Motor neuron (in vitro differentiated cells): ENCODE results near the gene TAGLN2. TPM values are rescaled to one million over a fixed set of nuclear protein-coding genes. Genes with fewer than 3 reads are reported as not detected.

ENCODE experiments used
- ATAC-seq, 8 experiments: fragments of 200-7000 bp; cut with Tn5 transposase; replicated peaks in 6 of 8; 2 replicates each; pipeline ENCODE4 v1.8.0; 2021; ENCODE audit warnings: mild to moderate bottlenecking in 8 of 8, moderate library complexity in 8 of 8
- H3K27ac ChIP-seq, 2 donors: fragments of 250-450 bp; sonication (Bioruptor Pico); 2 replicates each; pipeline ENCODE4 v1.9.0; 2021; ENCODE audit warnings: antibody characterized with exemption in 2 of 2, mild to moderate bottlenecking in 2 of 2, moderate library complexity in 1 of 2
- H3K4me1 ChIP-seq, 2 donors: fragments of 250-450 bp; sonication (Bioruptor Pico); replicated peaks in 1 of 2; 2 replicates each; pipeline ENCODE4 v1.6.1; 2021; ENCODE audit warnings: antibody characterized with exemption in 2 of 2, mild to moderate bottlenecking in 2 of 2, moderate library complexity in 1 of 2
- H3K4me3 ChIP-seq, 5 donors: fragments of 250-450 bp; sonication (Bioruptor Pico); 2 replicates each; pipeline ENCODE4 v1.9.0; 2021; ENCODE audit warnings: antibody characterized with exemption in 5 of 5, mild to moderate bottlenecking in 5 of 5, moderate library complexity in 4 of 5
- WGBS, 10 experiments: fragments of 450-650 bp; shearing (Covaris generic); methylation state at CpG; one replicate each; pipeline ENCODE4 v1.0.0; 2022; 5-methylcytosine and 5-hydroxymethylcytosine counted together
- in situ Hi-C, 9 experiments: fragments of 400-800 bp; cut with MboI; loops; one replicate each; pipeline ENCODE4 v1.15.0; 2021; ENCODE audit warnings: low sequenced_read_pairs in 9 of 9, low pct_unique_long_range_greater_than_20kb in 2 of 9; ENCODE audit not compliant: unreplicated experiment in 9 of 9
- total RNA-seq, 8 experiments: library from RNA; unstranded; fragments of 300-600 nt; gene quantifications; 2 replicates each; pipeline versions ENCODE4 v1.2.3 to v1.2.4, GENCODE V29; 2022

TAGLN2 gene
- total RNA-seq, 8 experiments from 2014 or later: 9.4 to 296 (median 93.0) TPM

DNA sequence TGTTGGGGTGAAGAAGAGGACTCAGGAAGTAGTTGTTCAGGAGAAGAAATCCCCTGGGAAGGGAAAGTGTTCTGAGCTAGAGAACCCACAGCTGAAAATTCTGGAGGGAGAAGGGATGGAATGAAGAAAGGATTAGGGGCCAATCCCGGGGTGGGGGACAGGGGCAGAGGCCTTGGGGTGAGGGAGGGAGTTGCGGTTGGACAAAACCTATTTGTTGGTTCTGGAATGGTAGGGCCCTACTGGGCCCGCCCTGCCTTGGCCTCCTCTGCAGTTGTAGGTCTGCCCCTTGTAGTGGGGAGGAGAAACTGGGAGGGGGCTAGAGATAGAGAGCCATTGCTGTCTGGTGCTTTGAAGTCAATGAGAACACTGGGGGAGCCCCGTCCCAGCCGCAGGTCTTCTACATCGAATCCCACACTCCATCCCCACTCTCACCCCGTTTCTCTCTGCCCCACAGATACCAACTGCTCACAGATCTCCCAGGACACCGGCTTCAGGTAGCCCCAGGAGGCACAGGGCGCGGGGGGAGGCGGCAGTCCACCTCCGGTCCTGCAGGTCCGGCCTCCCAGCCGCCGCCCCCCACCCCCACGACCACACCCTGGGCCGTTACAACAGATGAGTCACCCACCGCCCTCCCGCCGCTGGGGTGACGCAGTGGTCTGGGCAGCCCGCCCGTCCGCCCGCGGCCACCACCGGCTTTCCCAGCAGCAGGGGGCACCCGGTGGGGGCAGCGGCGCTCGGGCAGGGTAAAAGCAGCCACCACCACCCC, 1.1 kb downstream of the TAGLN2 start:
- H3K27ac ChIP-seq: peak overlapping the region in 1 of 2 donors; percentile 12
- WGBS, 10 experiments: 17 to 40% methylated on average over 1 to 3 of the region's 31 CpGs; no CpG with 5 or more reads in 8 of the 10 experiments
- ATAC-seq: peak; percentile 12 to 53 (median 40)
- H3K4me3 ChIP-seq: peak overlapping the region in 4 of 5 donors; percentile 33 to 43 (median 41)
- H3K4me1 ChIP-seq: peaks cover 23 to 31% of the 10 kb centered on the region in 2 donors
- in situ Hi-C loops: no loop called here

DNA sequence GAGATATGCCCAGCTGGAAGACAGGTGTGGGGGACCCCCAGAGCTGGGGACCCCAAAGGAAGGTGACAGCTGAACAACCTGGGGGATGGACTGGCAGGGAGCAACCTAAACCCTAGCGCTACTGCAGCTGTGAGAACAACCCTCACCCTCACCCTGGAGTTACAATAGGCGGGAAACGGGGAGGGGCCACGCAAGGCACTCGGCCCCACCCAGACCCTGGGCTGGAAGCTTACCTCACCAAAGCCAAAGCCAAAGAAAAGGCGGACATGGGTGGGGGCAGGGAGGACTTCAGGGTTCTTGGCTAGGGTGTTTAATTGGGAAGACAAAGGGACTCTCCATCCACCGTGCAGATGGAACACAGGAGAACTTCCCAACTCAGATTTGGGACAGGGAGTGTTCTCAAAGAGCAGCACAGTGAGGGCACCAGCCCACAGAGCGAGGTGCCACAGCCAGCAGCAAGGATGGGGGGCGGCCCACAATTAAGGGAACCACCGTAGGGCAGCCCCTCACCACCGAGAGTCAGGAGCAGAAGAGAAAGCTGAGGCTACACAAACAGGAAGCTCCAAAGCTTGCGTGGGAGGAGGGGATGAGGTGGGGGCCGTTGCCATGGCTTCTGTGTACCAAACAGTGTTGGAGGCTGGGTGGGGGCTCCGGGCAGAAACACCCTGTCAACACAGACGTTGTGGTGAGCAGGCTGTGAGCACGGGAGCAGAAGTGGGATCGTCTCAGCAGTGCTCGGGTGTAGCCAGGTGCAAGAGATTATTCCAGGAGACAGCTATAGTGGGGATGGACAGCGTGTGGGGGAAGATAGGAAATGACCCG, 1.9 kb downstream of the TAGLN2 start:
- peak; percentile 31 to 53 (median 50) for ATAC-seq
- H3K27ac ChIP-seq: peak overlapping the region in 1 of 2 donors; percentile 12
- 0 to 42% (median 13%) methylated on average over 1 to 18 of the region's 20 CpGs; no CpG with 5 or more reads in 2 of the 10 experiments for WGBS, 10 experiments
- in situ Hi-C loops: no loop called here
- H3K4me3 ChIP-seq: peak overlapping the region in 3 of 5 donors; percentile 40 to 43 (median 42)
- H3K4me1 ChIP-seq: peaks cover 23 to 31% of the 10 kb centered on the region in 2 donors

GRCh38 chr1:159922511-159923202, 2.6 kb downstream of the TAGLN2 start:
- ATAC-seq: peak in 7 of 8 experiments; percentile 0 to 16 (median 9)
- no peak overlapping the region for H3K27ac ChIP-seq
- H3K4me3 ChIP-seq: no peak overlapping the region
- 40 to 100% (median 88%) methylated on average over 1 to 3 of the region's 8 CpGs; no CpG with 5 or more reads in 5 of the 10 experiments for WGBS, 10 experiments
- H3K4me1 ChIP-seq: peaks cover 23 to 31% of the 10 kb centered on the region in 2 donors
- in situ Hi-C loops: no loop called here

- no peak for ATAC-seq
- Histone ChIP-seq H3K4me3 (no peak overlapping the region), H3K4me1 (peaks cover 23 to 32% of the 10 kb centered on the region in 2 donors), H3K27ac (no peak overlapping the region)
- 27 to 95% (median 80%) methylated on average over 1 to 13 of the region's 18 CpGs; no CpG with 5 or more reads in 3 of the 10 experiments for WGBS, 10 experiments
- in situ Hi-C loops: no loop called here
Measured at GRCh38 chr1:159921700-159922504, 3.4 kb downstream of the TAGLN2 start.

DNA sequence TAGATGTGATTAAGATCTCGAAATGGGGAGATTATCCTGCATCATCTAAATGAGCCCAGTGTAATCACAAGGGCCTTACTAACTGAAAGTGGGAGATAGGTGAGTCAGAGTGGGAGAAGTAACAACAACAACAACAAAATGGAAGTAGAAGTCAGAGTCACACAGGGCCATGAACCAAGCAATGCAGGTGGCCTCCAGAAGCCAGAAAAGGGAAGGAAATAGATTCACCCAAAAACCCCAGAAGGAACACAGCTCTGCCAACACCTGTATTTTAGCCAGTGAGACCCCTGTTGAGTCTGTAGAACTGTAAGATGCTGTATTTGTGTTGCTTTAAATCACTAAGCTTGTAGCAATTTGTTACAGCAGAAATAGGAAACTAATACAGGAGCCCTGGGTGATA, 4.1 kb downstream of the TAGLN2 start:
- in situ Hi-C loops: no loop called here
- ATAC-seq: no peak
- peaks cover 28 to 39% of the 10 kb centered on the region in 2 donors for H3K4me1 ChIP-seq
- H3K4me3 ChIP-seq: no peak overlapping the region
- H3K27ac ChIP-seq: no peak overlapping the region
- WGBS, 10 experiments: 38 to 86% (median 73%) methylated on average over 1 of the region's 1 CpG; no CpG with 5 or more reads in 3 of the 10 experiments

GRCh38 chr1:159920651-159921050, 4.7 kb downstream of the TAGLN2 start:
- WGBS, 10 experiments: 44 to 100% (median 95%) methylated on average over 1 of the region's 1 CpG; no CpG with 5 or more reads in 4 of the 10 experiments
- Histone ChIP-seq H3K4me3 (no peak overlapping the region), H3K27ac (no peak overlapping the region), H3K4me1 (peaks cover 27 to 37% of the 10 kb centered on the region in 2 donors)
- in situ Hi-C loops: no loop called here
- ATAC-seq: no peak

DNA sequence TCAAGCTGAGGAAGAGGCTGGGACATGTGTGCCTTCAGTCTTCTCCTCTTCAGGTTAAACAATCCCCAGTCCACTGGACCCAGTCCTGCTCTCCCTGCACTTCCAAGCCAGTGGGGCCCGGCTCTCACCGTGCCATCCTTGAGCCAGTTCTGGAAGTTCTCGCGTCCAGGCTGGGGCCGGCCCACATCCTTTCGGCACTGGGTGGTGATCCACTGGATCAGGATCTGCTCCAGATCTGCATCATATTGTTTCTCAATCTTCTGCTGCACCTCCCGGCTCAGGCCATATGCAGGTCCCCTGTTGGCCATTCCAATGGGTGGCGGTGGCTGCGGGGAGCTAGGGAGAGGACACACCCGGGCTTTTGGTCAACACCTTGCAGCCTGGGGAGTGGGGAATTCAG, 5.1 kb downstream of the TAGLN2 start:
- no peak for ATAC-seq
- WGBS, 10 experiments: 60 to 100% (median 96%) methylated on average over 1 to 6 of the region's 10 CpGs; no CpG with 5 or more reads in 3 of the 10 experiments

DNA sequence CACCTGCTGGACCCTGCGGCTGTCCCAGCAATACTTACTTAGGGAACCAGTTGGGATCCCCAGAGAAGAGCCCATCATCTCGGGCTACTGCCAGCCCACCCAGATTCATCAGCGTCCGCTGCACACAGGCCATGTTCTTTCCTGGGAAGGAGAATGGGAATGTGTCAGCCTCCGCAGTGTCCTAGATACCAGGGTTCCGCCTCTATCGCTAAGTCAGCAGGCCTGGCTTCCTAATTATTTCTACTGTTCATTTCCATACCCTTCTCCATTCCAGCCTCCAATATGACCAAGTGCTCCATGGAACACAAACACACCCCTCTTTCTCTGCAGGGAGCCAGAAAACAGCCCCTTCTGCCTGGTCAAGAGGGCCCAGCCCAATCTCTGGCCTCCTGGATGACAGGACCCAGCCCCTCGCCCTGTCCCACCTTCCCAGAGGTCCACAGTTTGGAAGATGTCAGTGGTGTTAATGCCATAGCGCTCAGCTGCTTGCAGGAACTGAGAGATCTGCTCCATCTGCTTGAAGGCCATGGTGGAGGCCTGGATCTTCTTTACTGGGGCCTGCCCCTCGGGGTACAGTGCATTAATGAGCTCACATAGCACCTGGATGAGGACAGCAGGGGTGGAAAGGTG, 6.0 kb downstream of the TAGLN2 start:
- WGBS, 10 experiments: 88 to 100% (median 100%) methylated on average over 1 to 8 of the region's 10 CpGs; no CpG with 5 or more reads in 2 of the 10 experiments
- in situ Hi-C loops: no loop called here
- Histone ChIP-seq H3K27ac (no peak overlapping the region), H3K4me3 (no peak overlapping the region), H3K4me1 (peaks cover 25 to 32% of the 10 kb centered on the region in 2 donors)
- ATAC-seq: no peak

More for the DNA sequence above, 5.1 kb downstream of the TAGLN2 start:
- Histone ChIP-seq H3K4me1 (peaks cover 25 to 37% of the 10 kb centered on the region in 2 donors), H3K27ac (no peak overlapping the region), H3K4me3 (no peak overlapping the region)
- in situ Hi-C loops: no loop called here

DNA sequence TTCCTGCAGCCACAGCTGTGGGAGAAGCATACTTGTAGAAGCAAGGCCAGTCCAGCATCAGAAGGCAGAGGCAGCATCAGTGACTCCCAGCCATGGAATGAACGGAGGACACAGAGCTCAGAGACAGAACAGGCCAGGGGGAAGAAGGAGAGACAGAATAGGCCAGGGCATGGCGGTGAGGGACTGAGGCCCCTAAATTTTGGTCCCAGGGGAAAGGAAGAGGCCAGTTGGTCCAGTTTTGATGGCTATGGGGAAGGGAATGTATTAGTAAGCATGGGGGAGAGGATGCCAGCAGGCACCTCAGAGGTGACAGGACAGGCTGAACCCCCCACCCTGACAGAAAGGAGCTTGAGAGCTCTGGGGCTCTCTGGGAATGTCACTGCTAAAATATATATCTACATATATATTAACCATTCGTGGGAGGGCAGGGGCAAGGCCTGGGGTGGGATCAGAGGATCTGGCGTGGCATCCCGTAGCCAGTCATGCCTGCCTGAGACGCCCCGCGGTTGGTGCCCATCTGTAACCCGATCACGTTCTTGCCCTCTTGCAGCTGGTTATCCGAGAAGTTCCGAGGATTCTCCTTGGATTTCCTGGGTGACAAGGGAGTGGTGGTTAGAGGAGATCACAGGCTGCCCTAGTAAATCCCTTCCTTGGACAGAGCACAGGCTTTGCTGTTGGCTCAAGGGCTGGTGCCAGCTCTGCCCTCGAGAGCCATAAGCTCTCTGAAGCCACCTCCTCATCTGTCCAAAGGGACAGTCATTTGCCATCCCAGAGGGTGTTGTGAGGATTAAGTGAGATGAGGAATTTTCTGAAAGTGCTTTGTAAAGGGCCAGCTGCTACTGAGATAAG, 6.7 kb downstream of the TAGLN2 start:
- peaks cover 21 to 25% of the 10 kb centered on the region in 2 donors for H3K4me1 ChIP-seq
- no peak overlapping the region for H3K27ac ChIP-seq
- ATAC-seq: no peak
- in situ Hi-C loops: no loop called here
- no peak overlapping the region for H3K4me3 ChIP-seq
- WGBS, 10 experiments: 0 to 100% (median 92%) methylated on average over 1 to 12 of the region's 13 CpGs; no CpG with 5 or more reads in 4 of the 10 experiments

GRCh38 chr1:159917533-159918351, 7.6 kb downstream of the TAGLN2 start:
- H3K4me3 ChIP-seq: no peak overlapping the region
- 63 to 100% (median 93%) methylated on average over 2 to 4 of the region's 5 CpGs; no CpG with 5 or more reads in 5 of the 10 experiments for WGBS, 10 experiments
- no peak overlapping the region for H3K27ac ChIP-seq
- peak in 1 of 8 experiments; percentile 20 for ATAC-seq
- H3K4me1 ChIP-seq: peaks cover 13 to 16% of the 10 kb centered on the region in 2 donors
- in situ Hi-C loops: no loop called here
